ENCODE results near the gene TSPO2. TPM values are rescaled to one million over a fixed set of nuclear protein-coding genes. Genes with fewer than 3 reads are reported as not detected.
A peak's percentile ranks its signal among the peaks of the same experiment; 100 is the strongest.
"Not testable (repeated sequence)": the region's sequence is repeated elsewhere in the genome, so short reads cannot be mapped to it uniquely, and the experiment has no call there.

The TSPO2 gene
- total RNA-seq (2014; rRNA removed; shearing (Covaris generic); ENCODE audit: low replicate concordance), result not detected in 2 replicates

DNA sequence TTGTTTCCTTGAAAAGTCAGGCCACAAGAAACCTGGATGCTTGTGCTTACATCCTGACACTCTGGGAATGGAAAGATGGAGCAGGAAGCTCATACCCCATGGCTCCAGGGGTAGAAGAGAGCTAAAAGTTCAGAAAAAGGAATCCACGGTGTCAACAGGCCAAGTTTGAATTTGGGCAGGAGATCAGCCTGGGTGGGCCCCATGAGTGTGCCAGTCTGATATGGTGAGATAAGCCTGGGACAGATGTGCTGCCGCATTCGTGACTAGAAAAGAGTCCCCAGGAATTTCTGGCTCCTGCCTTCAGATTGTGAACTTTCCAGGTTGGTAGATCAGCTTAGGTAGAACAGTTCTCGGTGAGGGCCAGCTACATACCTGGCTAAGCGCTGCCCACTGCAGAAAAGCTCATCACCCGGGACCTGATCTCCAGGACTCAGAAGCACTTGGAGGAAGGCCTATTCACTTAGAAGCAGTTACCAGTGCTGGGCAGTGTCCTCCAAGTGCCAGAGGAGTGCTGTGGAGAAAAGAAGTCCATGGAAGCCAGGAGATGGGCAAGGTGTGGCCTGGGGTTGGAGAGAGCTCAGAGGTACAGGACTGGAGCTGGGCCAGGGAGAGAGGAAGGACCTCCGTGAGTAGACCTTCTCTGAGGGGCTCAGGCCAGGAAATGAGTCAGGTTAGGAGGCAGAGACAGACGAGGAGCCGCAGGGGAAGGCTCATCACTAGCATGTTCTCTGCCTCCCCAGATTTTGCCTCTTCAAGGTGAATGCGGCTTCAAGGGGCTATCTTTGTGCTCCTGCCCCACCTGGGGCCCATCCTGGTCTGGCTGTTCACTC, at the start of gene TSPO2:
TSPO2 (plus strand) TSS at position 242 of the 830 bp plus-strand sequence; CDS start at position 761, 519 bp downstream.
- in situ Hi-C loops (cut with HindIII; ENCODE audit: low pct_unique_long_range_greater_than_20kb, low sequenced_read_pairs), result no loop called here
- DNase-seq (ENCODE audit: low read depth), result no peak

- in situ Hi-C loops (cut with HindIII; ENCODE audit: low pct_unique_long_range_greater_than_20kb, low sequenced_read_pairs), result no loop called here
- no peak for DNase-seq (ENCODE audit: low read depth)
These were observed 49.5 kb upstream of the TSPO2 start for GRCh38 chr6:40992746-40993145.

- in situ Hi-C loops (cut with HindIII; ENCODE audit: low pct_unique_long_range_greater_than_20kb, low sequenced_read_pairs), result no loop called here
- peak; percentile 35 for DNase-seq (ENCODE audit: low read depth)
These were observed 45.6 kb upstream of the TSPO2 start for GRCh38 chr6:40996591-40997233.

DNA sequence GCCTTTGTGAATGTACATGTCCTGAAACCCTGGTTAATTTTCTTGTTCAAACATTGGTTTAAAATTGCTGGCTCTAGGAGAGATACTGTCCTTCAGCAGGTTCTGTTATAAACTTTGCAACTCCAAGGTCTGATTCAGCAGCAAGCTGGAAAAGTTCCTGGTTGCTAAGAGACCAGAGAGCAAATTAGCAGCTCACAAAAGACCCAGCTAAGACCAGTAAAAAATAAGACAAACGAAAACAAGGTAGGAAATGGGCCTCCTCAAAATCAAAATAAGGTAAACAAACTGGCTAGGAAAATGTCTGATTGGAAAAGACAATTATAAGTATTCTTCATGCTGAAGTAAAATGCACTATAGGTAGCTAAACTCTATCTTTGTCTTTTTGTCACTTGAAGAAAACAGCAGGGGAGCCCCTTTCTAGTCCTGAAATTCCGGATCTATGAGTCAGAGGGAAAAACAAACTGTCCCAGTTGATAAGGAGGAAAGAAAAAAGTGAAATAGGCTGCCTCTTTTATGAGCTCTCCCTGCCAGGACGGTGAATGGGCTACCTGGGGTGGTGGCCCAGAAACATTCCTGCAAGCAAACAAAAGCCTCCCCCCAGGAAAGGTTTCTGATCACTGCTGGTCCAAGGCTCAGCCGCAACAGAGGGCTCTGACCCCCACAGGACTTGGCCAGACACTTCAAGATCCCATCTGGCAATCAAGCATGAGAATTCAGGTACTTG, 44.9 kb upstream of the TSPO2 start:
- in situ Hi-C loops (cut with HindIII; ENCODE audit: low pct_unique_long_range_greater_than_20kb, low sequenced_read_pairs), result no loop called here
- peak; percentile 84 for DNase-seq (ENCODE audit: low read depth)

- no peak for DNase-seq (ENCODE audit: low read depth)
- in situ Hi-C loops (cut with HindIII; ENCODE audit: low pct_unique_long_range_greater_than_20kb, low sequenced_read_pairs), result no loop called here
These were observed 43.6 kb upstream of the TSPO2 start for GRCh38 chr6:40998661-40999060.

GRCh38 chr6:40999569-40999968, 42.7 kb upstream of the TSPO2 start:
- in situ Hi-C loops (cut with HindIII; ENCODE audit: low pct_unique_long_range_greater_than_20kb, low sequenced_read_pairs), result no loop called here
- peak; percentile 39 for DNase-seq (ENCODE audit: low read depth)

- DNase-seq (ENCODE audit: low read depth), result no peak
- in situ Hi-C loops (cut with HindIII; ENCODE audit: low pct_unique_long_range_greater_than_20kb, low sequenced_read_pairs), result no loop called here
These were observed 42.0 kb upstream of the TSPO2 start for GRCh38 chr6:41000248-41000647.

GRCh38 chr6:41002168-41002567, 40.1 kb upstream of the TSPO2 start:
- DNase-seq (ENCODE audit: low read depth), result no peak
- in situ Hi-C loops (cut with HindIII; ENCODE audit: low pct_unique_long_range_greater_than_20kb, low sequenced_read_pairs), result no loop called here

GRCh38 chr6:41006217-41006616, 36.0 kb upstream of the TSPO2 start:
- peak; percentile 60 for DNase-seq (ENCODE audit: low read depth)
- in situ Hi-C loops (cut with HindIII; ENCODE audit: low pct_unique_long_range_greater_than_20kb, low sequenced_read_pairs), result not testable (repeated sequence)

- in situ Hi-C loops (cut with HindIII; ENCODE audit: low pct_unique_long_range_greater_than_20kb, low sequenced_read_pairs); DNase-seq (ENCODE audit: low read depth): not testable (repeated sequence)
These were observed 35.3 kb upstream of the TSPO2 start for GRCh38 chr6:41006980-41007379.

- DNase-seq (ENCODE audit: low read depth), result no peak
- in situ Hi-C loops (cut with HindIII; ENCODE audit: low pct_unique_long_range_greater_than_20kb, low sequenced_read_pairs), result no loop called here
These were observed 34.3 kb upstream of the TSPO2 start for GRCh38 chr6:41008011-41008410.

GRCh38 chr6:41009669-41010068, 32.6 kb upstream of the TSPO2 start:
- in situ Hi-C loops (cut with HindIII; ENCODE audit: low pct_unique_long_range_greater_than_20kb, low sequenced_read_pairs), result no loop called here
- no peak for DNase-seq (ENCODE audit: low read depth)

DNA sequence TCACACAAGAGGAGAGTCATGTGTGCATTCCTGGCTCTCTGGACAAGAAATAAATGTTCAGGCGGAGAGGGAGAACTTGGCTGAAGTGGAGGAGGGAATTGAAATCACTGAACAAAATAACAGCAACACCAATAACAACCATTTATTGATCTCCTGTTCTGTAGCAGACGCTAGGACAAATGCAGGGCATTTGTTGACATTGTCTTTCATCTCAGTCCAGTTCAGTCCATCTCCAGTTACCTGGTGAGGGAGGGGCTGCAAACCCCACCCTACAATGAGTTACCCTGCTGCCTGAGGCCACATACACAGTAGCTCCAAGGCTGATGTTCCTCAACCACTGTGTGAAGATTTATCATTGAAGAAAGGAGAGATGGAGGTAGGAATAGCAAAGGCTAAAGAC, 30.6 kb upstream of the TSPO2 start:
- in situ Hi-C loops (cut with HindIII; ENCODE audit: low pct_unique_long_range_greater_than_20kb, low sequenced_read_pairs), result no loop called here
- DNase-seq (ENCODE audit: low read depth), result no peak

- peak; percentile 87 for DNase-seq (ENCODE audit: low read depth)
- in situ Hi-C loops (cut with HindIII; ENCODE audit: low pct_unique_long_range_greater_than_20kb, low sequenced_read_pairs), result no loop called here
These were observed 28.7 kb upstream of the TSPO2 start for GRCh38 chr6:41013466-41014153.

- no peak for DNase-seq (ENCODE audit: low read depth)
- in situ Hi-C loops (cut with HindIII; ENCODE audit: low pct_unique_long_range_greater_than_20kb, low sequenced_read_pairs), result no loop called here
These were observed 27.5 kb upstream of the TSPO2 start for GRCh38 chr6:41014780-41015179.

DNA sequence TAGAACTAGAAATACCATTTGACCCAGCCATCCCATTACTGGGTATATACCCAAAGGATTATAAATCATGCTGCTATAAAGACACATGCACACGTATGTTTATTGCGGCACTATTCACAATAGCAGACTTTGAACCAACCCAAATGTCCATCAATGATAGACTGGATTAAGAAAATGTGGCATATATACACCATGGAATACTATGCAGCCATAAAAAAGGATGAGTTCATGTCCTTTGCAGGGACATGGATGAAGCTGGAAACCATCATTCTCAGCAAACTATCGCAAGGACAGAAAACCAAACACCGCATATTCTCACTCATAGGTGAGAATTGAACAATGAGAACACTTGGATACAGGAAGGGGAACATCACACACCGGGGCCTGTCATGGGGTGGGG, 26.4 kb upstream of the TSPO2 start:
- in situ Hi-C loops (cut with HindIII; ENCODE audit: low pct_unique_long_range_greater_than_20kb, low sequenced_read_pairs); DNase-seq (ENCODE audit: low read depth): not testable (repeated sequence)

DNA sequence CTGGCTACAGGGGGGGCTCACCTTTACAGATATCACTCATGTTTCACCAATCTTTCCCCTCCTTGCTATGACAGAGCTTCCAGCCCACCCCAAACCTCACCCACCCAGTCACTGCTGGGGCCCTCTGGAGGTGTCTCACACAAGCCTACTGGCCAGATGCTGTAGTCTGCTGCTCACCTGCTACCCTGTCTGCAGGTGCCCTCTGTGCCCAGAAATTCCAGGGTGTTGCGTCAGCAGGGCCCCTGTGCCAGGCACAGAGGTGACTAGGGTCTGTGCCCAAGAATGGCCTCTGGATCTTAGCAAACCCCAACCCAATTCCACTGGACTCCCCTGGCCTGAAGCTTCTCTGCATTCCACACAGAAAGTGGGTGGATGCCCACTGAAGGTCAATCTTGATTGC, 24.6 kb upstream of the TSPO2 start:
- no peak for DNase-seq (ENCODE audit: low read depth)
- in situ Hi-C loops (cut with HindIII; ENCODE audit: low pct_unique_long_range_greater_than_20kb, low sequenced_read_pairs), result no loop called here

GRCh38 chr6:41021832-41022231, 20.4 kb upstream of the TSPO2 start:
- in situ Hi-C loops (cut with HindIII; ENCODE audit: low pct_unique_long_range_greater_than_20kb, low sequenced_read_pairs), result no loop called here
- DNase-seq (ENCODE audit: low read depth), result peak; percentile 83
